ENCODE data around the gene RTN4IP1.
"Not testable (repeated sequence)": the region's sequence is repeated elsewhere in the genome, so short reads cannot be mapped to it uniquely, and the experiment has no call there.

Gene RTN4IP1

DNA sequence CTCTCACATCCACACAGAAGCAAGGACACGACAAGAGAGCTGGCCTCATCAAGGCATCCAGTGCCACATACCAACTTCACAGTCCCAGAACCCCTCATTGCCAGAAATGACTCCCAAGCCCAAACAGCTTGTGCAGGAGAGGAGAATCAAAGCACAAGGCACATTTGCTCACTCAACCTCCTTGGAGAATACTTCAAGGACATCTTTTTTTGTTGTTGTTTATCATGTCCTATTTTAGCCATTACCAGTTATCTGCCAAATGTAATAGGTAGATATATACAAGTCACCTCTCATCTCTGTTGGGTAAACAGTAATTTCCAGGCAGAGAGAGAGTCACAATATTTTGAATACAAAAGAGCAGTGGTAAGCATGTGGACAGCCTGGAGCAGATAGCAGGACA lies 47.8 kb downstream of the RTN4IP1 start:
- no peak for DNase-seq (ENCODE audit: low read depth in 3 of 3)

DNA sequence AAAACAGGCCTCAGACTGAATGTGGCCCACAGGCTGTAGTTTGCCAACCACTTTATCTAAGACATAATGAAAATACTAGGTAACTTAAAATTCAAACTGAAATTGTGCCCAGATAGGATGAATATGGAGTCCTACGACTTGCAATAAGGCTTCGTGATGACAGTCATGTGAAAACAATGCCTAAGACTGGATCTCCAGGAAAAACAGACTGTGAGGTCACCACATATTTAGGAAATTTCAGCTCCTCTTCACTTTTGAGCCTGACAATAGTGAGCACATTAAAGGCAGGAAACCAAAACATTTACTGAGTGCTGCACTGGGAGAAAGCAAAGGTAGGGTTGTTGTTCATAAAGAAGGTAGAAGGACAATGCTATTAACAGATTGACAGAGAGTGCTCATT lies 50.0 kb downstream of the RTN4IP1 start:
- no peak for DNase-seq (ENCODE audit: low read depth in 3 of 3)

DNA sequence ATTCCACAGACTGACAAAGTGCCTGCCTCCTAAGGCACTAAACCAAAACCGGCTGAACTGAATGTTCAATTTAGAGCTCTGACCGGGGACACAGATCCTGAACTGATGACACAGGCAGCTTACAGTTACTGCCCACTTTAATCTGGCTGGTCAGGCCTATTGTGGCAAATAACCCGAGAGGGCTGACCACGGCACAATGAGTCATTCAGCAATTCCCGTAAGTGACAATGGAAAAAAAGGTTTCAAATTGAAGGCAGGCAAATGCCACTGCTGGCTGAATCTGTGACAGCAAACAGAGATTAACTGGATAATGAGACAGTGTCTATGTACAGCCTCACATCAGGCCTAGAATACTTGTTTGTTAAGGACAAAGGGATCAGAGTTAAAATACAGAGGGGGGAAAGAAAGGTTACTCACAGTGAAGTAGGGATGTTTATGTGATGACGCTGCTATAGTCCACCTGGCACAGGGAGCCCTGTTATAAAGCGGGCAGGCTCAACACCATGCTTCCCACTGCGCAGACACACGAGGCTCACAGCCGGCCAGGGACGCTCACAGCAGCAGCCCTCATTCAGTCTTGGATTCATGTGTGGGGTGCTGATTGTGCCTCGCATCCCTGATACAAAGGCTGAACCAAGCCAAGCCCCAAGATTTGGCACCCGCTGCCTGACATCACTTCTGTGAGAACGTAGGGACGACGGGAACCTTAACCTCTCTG lies 54.4 kb downstream of the RTN4IP1 start:
- no peak for DNase-seq (ENCODE audit: low read depth in 3 of 3)

DNA sequence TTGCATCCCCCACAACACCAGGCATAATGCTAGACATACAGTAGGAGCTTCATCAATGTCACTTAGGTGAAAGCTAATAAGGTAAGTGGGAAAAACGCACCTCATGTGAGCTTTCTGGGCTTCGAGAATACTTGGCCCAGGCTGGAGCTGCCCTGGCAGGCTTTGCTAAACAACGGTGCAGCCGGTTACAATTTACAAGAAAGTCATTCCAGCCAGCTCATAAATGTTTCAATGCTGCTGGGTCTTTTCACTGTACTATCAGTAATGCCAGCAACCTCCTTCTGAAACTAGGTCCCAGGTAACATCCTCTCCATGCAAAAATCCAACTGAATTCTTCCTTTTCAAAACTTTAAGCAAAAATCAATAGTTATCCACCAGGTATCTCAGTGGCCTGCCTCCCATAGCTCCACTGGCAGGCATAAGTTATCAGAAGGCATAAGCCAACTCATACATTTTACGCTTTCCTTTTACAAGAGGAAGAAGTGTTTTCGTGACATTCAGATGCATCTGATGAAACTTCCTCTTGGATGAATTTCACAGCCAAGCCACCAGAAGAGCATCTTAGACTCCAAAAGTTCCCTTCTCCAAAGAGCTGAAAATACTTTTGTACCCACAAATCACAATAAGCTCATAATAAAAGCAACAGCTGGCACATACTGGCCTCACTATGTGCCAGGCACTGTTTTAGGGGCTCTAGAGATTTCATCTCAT lies 56.3 kb downstream of the RTN4IP1 start:
- DNase-seq (ENCODE audit: low read depth in 3 of 3) = no peak

GRCh38 chr6:106572436-106572835 lies 56.9 kb downstream of the RTN4IP1 start:
- no peak for DNase-seq (ENCODE audit: low read depth in 3 of 3)

DNA sequence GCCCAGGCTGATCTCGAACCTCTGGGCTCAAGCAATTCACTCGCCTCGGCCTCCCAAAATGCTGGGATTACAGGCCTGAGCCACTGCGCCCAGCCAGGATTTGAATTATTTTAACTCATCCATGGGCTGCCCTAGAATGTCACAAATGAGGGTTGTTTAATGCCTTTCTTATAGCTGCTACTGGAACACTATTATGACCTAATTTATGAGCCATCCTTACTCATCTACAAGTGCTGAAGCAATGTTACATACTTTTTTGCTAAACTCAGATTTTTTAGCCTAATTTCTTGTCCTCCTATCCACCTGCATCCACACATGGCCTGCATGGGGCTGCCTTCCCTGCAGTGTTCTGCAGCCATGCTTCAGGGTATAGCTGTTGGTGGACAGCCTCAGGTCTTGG lies 59.9 kb downstream of the RTN4IP1 start:
- no peak for DNase-seq (ENCODE audit: low read depth in 3 of 3)

- no peak for DNase-seq (ENCODE audit: low read depth in 3 of 3)
These were observed 60.8 kb downstream of the RTN4IP1 start for GRCh38 chr6:106568530-106568929.

DNA sequence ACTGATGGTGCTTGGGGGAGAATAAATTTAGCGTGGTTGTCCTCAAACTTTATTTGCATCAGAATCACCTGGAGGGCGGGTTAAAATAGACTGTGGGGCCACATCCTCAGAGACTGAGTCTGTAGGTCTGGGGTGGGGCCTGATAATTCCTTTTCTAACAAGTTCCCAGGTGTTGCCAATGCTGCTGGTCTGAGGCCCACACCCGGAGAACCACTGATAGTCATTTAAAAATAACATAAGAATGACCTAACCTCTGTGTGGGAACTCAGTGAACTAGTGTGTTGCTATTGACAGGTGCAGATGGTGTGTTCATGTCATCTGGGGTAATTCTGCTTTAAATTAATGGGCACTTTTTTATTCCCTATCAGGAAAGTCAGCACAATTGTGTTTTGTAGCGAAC lies 64.8 kb downstream of the RTN4IP1 start:
- no peak for DNase-seq (ENCODE audit: low read depth in 3 of 3)

- DNase-seq (ENCODE audit: low read depth in 3 of 3) = no peak
These were observed 65.7 kb downstream of the RTN4IP1 start for GRCh38 chr6:106563614-106564013.

- no peak for DNase-seq (ENCODE audit: low read depth in 3 of 3)
These were observed 67.5 kb downstream of the RTN4IP1 start for GRCh38 chr6:106561686-106562405.

- no peak for DNase-seq (ENCODE audit: low read depth in 3 of 3)
These were observed 68.2 kb downstream of the RTN4IP1 start for GRCh38 chr6:106560996-106561685.

GRCh38 chr6:106559659-106560058 lies 69.6 kb downstream of the RTN4IP1 start:
- DNase-seq (ENCODE audit: low read depth in 3 of 3) = not testable (repeated sequence)

- DNase-seq (ENCODE audit: low read depth in 3 of 3) = no peak
These were observed 70.9 kb downstream of the RTN4IP1 start for GRCh38 chr6:106558364-106558763.

GRCh38 chr6:106557837-106558236 lies 71.5 kb downstream of the RTN4IP1 start:
- no peak for DNase-seq (ENCODE audit: low read depth in 3 of 3)

DNA sequence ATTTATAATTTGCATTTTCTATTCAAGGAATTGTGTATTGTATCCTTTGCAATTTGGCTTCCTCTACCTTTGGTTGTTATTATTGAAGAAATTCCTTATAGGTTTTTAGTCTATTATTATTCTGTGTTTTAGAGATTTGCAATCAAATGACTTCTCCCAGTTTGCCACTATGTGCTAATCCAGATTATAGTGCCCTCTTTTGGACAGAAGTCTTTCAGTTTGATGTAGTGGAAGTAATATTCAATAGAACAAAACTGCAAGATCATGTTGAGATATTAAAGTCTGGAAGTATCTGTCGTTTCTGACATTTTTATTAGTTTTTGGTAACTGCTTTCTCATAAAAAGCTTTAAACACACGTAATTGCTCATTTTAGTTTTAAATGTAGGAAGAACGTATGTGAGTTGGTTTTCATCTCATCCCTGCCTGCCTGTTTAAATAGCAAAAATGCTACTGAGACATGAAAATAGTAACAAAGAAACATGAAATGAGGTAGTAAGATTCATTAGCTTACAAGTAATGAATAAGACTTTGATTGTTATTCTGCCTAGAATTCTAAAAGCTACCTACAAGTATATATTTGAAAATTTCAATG lies 72.8 kb downstream of the RTN4IP1 start:
- DNase-seq (ENCODE audit: low read depth in 3 of 3) = no peak

DNA sequence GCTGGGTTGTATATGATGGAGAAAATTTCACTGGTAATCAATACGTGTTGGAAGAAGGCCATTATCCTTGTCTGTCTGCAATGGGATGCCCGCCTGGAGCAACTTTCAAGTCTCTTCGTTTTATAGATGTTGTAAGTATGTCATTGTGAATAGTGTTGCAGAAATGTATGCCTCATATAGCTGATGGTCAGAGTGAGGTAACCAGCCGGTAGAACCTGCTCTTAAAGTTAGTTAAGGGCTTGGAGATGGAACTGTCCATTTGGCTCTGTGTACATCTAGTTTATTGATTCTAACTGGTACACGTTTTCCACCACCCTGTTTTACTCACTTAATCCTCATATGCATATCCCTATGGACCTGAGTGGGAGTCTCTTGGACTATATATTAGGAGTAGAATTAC lies 73.5 kb downstream of the RTN4IP1 start:
- no peak for DNase-seq (ENCODE audit: low read depth in 3 of 3)

DNA sequence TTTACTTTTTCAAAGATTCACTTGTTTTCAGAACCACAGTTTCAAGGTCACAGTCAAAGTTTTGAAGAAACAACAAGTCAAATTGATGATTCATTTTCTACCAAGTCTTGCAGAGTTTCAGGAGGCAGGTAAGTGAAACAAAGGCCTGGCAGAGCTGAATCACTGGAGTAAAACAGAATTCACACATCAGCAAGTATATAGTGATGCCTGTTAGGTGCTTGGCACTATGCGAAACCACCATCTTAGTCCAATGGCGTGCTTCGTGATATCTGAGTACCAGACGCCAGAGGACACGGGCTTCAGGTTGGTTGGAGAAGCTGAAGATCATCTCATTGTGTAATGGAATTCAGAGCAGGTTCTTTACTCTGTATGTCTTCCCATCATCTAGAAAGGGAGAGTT lies 75.9 kb downstream of the RTN4IP1 start:
- DNase-seq (ENCODE audit: low read depth in 3 of 3) = no peak

- DNase-seq (ENCODE audit: low read depth in 3 of 3) = no peak
These were observed 78.1 kb downstream of the RTN4IP1 start for GRCh38 chr6:106551155-106551554.

DNA sequence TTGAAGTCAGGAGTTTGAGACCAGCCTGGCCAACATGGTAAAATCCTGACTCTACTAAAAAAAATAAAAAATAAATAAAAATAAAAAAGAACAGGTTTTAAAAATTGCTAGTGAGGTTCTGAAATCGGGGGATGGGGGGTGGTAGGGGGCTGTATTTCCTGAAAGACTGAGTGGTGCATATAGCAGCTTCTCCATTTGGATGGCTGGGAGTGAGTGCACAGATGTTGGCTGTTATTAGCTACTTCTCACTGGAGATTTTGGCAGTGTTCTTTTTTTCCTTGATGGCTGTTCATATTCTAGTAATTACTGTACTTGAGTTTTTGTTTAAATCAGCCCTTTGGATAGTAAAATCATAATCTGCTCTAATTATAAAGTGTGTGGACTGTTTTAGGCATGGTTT lies 79.8 kb downstream of the RTN4IP1 start:
- DNase-seq (ENCODE audit: low read depth in 3 of 3) = no peak

DNA sequence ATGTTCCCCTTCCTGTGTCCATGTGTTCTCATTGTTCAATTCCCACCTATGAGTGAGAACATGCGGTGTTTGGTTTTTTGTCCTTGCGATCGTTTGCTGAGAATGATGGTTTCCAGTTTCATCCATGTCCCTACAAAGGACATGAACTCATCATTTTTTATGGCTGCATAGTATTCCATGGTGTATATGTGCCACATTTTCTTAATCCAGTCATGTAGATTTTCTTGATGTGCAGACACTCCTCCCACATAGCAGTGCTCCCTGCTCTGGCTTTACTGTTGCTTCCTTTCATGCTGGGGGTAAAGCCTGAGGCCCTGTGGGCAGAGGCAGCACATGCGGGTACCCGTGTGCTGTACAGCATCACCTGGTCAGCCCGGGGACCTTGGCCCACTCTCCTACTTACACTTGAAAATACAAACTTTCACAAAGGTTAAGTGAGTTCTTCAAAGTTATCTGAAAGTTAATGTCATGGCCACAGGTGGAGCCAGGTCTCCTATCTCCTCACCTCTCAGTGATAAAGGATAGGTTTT lies 80.3 kb downstream of the RTN4IP1 start:
- DNase-seq (ENCODE audit: low read depth in 3 of 3) = not testable (repeated sequence)

- DNase-seq (ENCODE audit: low read depth in 3 of 3) = no peak
These were observed 81.5 kb downstream of the RTN4IP1 start for GRCh38 chr6:106547601-106548453.
